Bronchial epithelial cell (primary cell): ENCODE data around the gene DOCK1. TPM values are rescaled to one million over a fixed set of nuclear protein-coding genes. Genes with fewer than 3 reads are reported as not detected.

Experiments
- DNase-seq: peaks from one replicate; pipeline ENCODE4 v3.0.0-alpha.2; 2010; ENCODE audit warnings: low read depth
- FAIRE-seq: peaks from 2 replicates; lab custom pipeline; 2011; peaks lifted over from hg19 to GRCh38; lab: Jason Lieb, UNC
- H3K27me3 ChIP-seq: 2 replicates; pipeline ENCODE4 v1.5.1; 2011; ENCODE audit warnings: low read length; ENCODE audit not compliant: control insufficient read depth, insufficient read depth
- H3K36me3 ChIP-seq: 2 replicates; pipeline ENCODE4 v1.5.1; 2011; ENCODE audit warnings: low read length; ENCODE audit not compliant: control insufficient read depth, insufficient read depth
- H3K4me3 ChIP-seq: 2 replicates; pipeline ENCODE4 v1.5.1; 2011; ENCODE audit warnings: mild to moderate bottlenecking, low read depth, low read length, control low read depth
- CTCF ChIP-seq: IDR thresholded peaks from 2 replicates; pipeline ENCODE4 v1.5.1; 2011; ENCODE audit warnings: mild to moderate bottlenecking, moderate library complexity, low read length, control low read depth, inconsistent platforms; ENCODE audit not compliant: insufficient read depth, severe bottlenecking
- total RNA-seq: library from RNA; depleted of rRNA; stranded (reverse); fragments of >200 nt; gene quantifications from 2 replicates; pipeline ENCODE4 v1.2.1, GENCODE V29; 2014

Gene DOCK1
- 148 and 173 TPM in 2 replicates for total RNA-seq

- no peak for FAIRE-seq
- H3K4me3 ChIP-seq, result peak within 1 kb of the TSS; percentile 65
- no peaks in the 10 kb centered on the region for H3K27me3 ChIP-seq
- DNase-seq, result peak; percentile 41
- no peak for TF ChIP-seq CTCF
- no peaks in the 10 kb centered on the region for H3K36me3 ChIP-seq
These were observed at the start of gene DOCK1 for GRCh38 chr10:126904818-126905701. Gene DOCK1, plus strand, starts transcription at chr10:126905428. Its CDS starts 90 bp downstream, at chr10:126905518.

- FAIRE-seq (no peak), DNase-seq (no peak)
- Histone ChIP-seq H3K4me3 (no peak overlapping the region), H3K36me3 (no peaks in the 10 kb centered on the region), H3K27me3 (no peaks in the 10 kb centered on the region)
- TF ChIP-seq CTCF, result no peak
These were observed 47.9 kb upstream of the DOCK1 start for GRCh38 chr10:126857178-126857806.

GRCh38 chr10:126867567-126868365, 37.5 kb upstream of the DOCK1 start:
- DNase-seq (no peak), FAIRE-seq (no peak)
- Histone ChIP-seq H3K27me3 (no peaks in the 10 kb centered on the region), H3K4me3 (no peak overlapping the region), H3K36me3 (no peaks in the 10 kb centered on the region)
- TF ChIP-seq CTCF, result no peak

GRCh38 chr10:126868371-126868770, 36.9 kb upstream of the DOCK1 start:
- Histone ChIP-seq H3K4me3 (no peak overlapping the region), H3K36me3 (no peaks in the 10 kb centered on the region), H3K27me3 (no peaks in the 10 kb centered on the region)
- FAIRE-seq (no peak), DNase-seq (no peak)
- TF ChIP-seq CTCF, result no peak

GRCh38 chr10:126872135-126872534, 33.1 kb upstream of the DOCK1 start:
- Histone ChIP-seq H3K36me3 (no peaks in the 10 kb centered on the region), H3K4me3 (no peak overlapping the region), H3K27me3 (no peaks in the 10 kb centered on the region)
- DNase-seq (no peak), FAIRE-seq (no peak)
- TF ChIP-seq CTCF, result no peak
